Smooth muscle cell (in vitro differentiated cells): ENCODE data around the gene VTN. TPM values are rescaled to one million over a fixed set of nuclear protein-coding genes. Genes with fewer than 3 reads are reported as not detected.

ENCODE experiments used
- DNase-seq: peaks from one replicate; lab custom pipeline; 2025; ENCODE audit not compliant: unreplicated experiment; lab: John Stamatoyannopoulos, UW
- H2AFZ ChIP-seq: fragments of 200-600 bp; sonication (generic); 2 replicates; pipeline ENCODE4 v1.6.0; 2016; ENCODE audit warnings: antibody characterized with exemption, low read depth, mild to moderate bottlenecking
- H3F3A ChIP-seq: fragments of 200-600 bp; sonication (generic); 2 replicates; pipeline ENCODE4 v1.6.0; 2017; ENCODE audit warnings: antibody characterized with exemption, low read depth
- H3K27ac ChIP-seq: fragments of 200-600 bp; sonication (generic); 2 replicates; pipeline ENCODE4 v1.5.1; 2016; ENCODE audit warnings: low read depth, mild to moderate bottlenecking
- H3K27me3 ChIP-seq: fragments of 200-600 bp; sonication (generic); 2 replicates; pipeline ENCODE4 v1.6.1; 2016; ENCODE audit warnings: low read depth, mild to moderate bottlenecking
- H3K36me3 ChIP-seq: fragments of 200-600 bp; sonication (generic); 2 replicates; pipeline ENCODE4 v1.5.1; 2016; ENCODE audit warnings: low read depth
- H3K4me1 ChIP-seq: fragments of 200-600 bp; sonication (generic); 2 replicates; pipeline ENCODE4 v1.5.1; 2016; ENCODE audit warnings: low read depth
- H3K4me2 ChIP-seq: fragments of 200-600 bp; sonication (generic); 2 replicates; pipeline ENCODE4 v1.6.0; 2016; ENCODE audit warnings: mild to moderate bottlenecking
- H3K4me3 ChIP-seq: fragments of 200-600 bp; sonication (generic); 2 replicates; pipeline ENCODE4 v1.5.1; 2016; ENCODE audit warnings: mild to moderate bottlenecking
- H3K79me2 ChIP-seq: fragments of 200-600 bp; sonication (generic); 2 replicates; pipeline ENCODE4 v1.6.0; 2016; ENCODE audit warnings: low read depth, mild to moderate bottlenecking
- H3K9ac ChIP-seq: fragments of 200-600 bp; sonication (generic); 2 replicates; pipeline ENCODE4 v1.6.0; 2016; ENCODE audit warnings: low read depth
- H3K9me3 ChIP-seq: fragments of 200-600 bp; sonication (generic); replicated peaks from 2 replicates; pipeline ENCODE4 v1.5.1; 2016; ENCODE audit warnings: low read depth
- H4K20me1 ChIP-seq: fragments of 200-600 bp; sonication (generic); 2 replicates; pipeline ENCODE4 v1.6.0; 2016; ENCODE audit warnings: low read depth
- CTCF ChIP-seq: fragments of 200-600 bp; sonication (generic); IDR thresholded peaks from 2 replicates; pipeline ENCODE4 v1.5.1; 2017; ENCODE audit warnings: borderline replicate concordance, mild to moderate bottlenecking, antibody characterized with exemption; ENCODE audit not compliant: insufficient read depth, poor library complexity, severe bottlenecking
- WGBS: methylation state at CpG from one replicate; pipeline ENCODE4 v1.1.7; 2016; ENCODE audit warnings: low lambda C conversion rate; 5-methylcytosine and 5-hydroxymethylcytosine counted together
- polyA plus RNA-seq: library from polyadenylated mRNA; unstranded; fragments of >200 nt; fragmentation: Nextera tagmentation; extraction: Ambion mirVana; gene quantifications from 2 replicates; pipeline ENCODE4 v1.2.1, GENCODE V29; 2016
- total RNA-seq: library from RNA; depleted of rRNA; stranded (reverse); fragments of >200 nt; gene quantifications from 2 replicates; pipeline ENCODE4 v1.2.3, GENCODE V29; 2014

VTN gene
- total and polyA plus RNA-seq, 2 experiments from 2014 or later, result 60.3 to 90.3 TPM

DNA sequence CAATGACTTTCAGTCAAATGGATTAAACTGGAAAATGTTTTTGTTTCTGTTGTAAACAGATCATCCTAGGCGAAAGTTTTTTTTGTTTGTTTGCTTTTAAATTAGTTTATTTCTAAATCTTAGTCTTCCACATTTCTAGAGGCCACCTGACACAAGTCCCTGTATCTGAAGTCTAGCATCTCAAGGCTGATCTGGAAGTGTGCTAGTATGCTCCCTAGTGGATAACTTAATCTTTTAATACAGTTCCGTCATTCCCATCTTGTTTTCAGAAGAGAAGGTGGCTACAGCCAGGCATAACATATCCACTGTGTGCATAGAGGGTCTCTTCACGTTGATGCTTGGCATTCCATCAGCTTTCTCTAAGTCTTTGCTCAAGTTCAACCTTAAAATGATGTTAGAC is 42.4 kb downstream of the VTN start:
- Histone ChIP-seq H3K4me2 (no peak overlapping the region), H3K4me3 (no peak overlapping the region), H2AFZ (no peak overlapping the region), H4K20me1 (peaks cover 16% of the 10 kb centered on the region), H3F3A (no peaks in the 10 kb centered on the region), H3K4me1 (no peaks in the 10 kb centered on the region), H3K27ac (no peak overlapping the region), H3K79me2 (peaks cover 17% of the 10 kb centered on the region), H3K36me3 (peaks cover 7% of the 10 kb centered on the region), H3K9ac (no peak overlapping the region), H3K9me3 (no peaks in the 10 kb centered on the region), H3K27me3 (no peaks in the 10 kb centered on the region)
- 94% methylated on average over 3 of the region's 3 CpGs for WGBS
- no peak for TF ChIP-seq CTCF
- no peak for DNase-seq

DNA sequence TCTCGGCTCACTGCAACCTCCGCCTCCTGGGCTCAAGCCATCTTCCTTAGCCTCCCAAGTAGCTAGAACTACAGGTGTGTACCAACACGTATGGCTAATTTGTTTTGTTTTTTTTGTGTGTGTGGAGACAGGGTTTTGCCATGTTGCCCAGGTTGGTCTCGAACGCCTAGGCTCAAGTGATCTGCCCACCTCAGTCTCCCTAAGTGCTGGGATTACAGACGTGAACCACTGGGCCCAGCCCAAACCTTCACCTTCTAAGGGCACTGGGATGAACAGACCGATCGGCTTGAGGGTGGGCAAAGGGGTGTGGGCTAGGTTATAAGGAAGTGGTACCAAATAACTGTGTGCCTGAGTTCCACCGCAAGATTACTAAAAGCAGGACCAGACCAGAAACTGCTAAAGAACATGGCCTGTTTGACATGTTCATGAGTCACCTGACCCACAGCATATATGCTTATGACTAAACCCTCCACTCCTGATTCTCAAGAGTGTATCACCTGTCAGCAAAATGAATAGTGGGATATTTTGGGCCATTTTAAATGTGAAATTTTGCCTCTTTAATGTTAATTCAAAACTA is 43.0 kb downstream of the VTN start:
- Histone ChIP-seq H3K4me2 (no peak overlapping the region), H3K9ac (no peak overlapping the region), H2AFZ (no peak overlapping the region), H3K27ac (peak overlapping the region; percentile 7), H3K9me3 (no peaks in the 10 kb centered on the region), H3K4me1 (no peaks in the 10 kb centered on the region), H4K20me1 (peaks cover 11% of the 10 kb centered on the region), H3K4me3 (no peak overlapping the region), H3F3A (no peaks in the 10 kb centered on the region), H3K27me3 (no peaks in the 10 kb centered on the region), H3K79me2 (peaks cover 17% of the 10 kb centered on the region), H3K36me3 (peaks cover 7% of the 10 kb centered on the region)
- no peak for DNase-seq
- WGBS, result 97% methylated on average over 9 of the region's 9 CpGs
- TF ChIP-seq CTCF, result no peak

GRCh38 chr17:28326114-28326513 is 44.0 kb downstream of the VTN start:
- 91% methylated on average over 7 of the region's 7 CpGs for WGBS
- Histone ChIP-seq H3K9ac (no peak overlapping the region), H3K9me3 (no peaks in the 10 kb centered on the region), H4K20me1 (peaks cover 5% of the 10 kb centered on the region), H2AFZ (no peak overlapping the region), H3K4me2 (no peak overlapping the region), H3K27me3 (no peaks in the 10 kb centered on the region), H3K36me3 (peaks cover 7% of the 10 kb centered on the region), H3K27ac (no peak overlapping the region), H3K4me1 (no peaks in the 10 kb centered on the region), H3K4me3 (no peak overlapping the region), H3K79me2 (peaks cover 24% of the 10 kb centered on the region), H3F3A (no peaks in the 10 kb centered on the region)
- DNase-seq, result no peak
- TF ChIP-seq CTCF, result no peak

- H3K9ac ChIP-seq, result no peak overlapping the region
- no peaks in the 10 kb centered on the region for H4K20me1 ChIP-seq
- H3K9me3 ChIP-seq, result no peaks in the 10 kb centered on the region
- peaks cover 3% of the 10 kb centered on the region for H3K4me1 ChIP-seq
- H3K4me3 ChIP-seq, result no peak overlapping the region
- H3K36me3 ChIP-seq, result peaks cover 7% of the 10 kb centered on the region
- peaks cover 33% of the 10 kb centered on the region for H3K79me2 ChIP-seq
- H3K27me3 ChIP-seq, result no peaks in the 10 kb centered on the region
- no peak for TF ChIP-seq CTCF
- WGBS, result 92% methylated on average over 5 of the region's 5 CpGs
- H3K27ac ChIP-seq, result no peak overlapping the region
- no peak for DNase-seq
- no peak overlapping the region for H2AFZ ChIP-seq
- H3F3A ChIP-seq, result no peaks in the 10 kb centered on the region
- no peak overlapping the region for H3K4me2 ChIP-seq
These were observed 44.9 kb downstream of the VTN start for GRCh38 chr17:28325211-28325610.
